ENCODE measurements around the gene B3GAT1.
A peak's percentile ranks its signal among the peaks of the same experiment; 100 is the strongest.

B3GAT1 gene

DNA sequence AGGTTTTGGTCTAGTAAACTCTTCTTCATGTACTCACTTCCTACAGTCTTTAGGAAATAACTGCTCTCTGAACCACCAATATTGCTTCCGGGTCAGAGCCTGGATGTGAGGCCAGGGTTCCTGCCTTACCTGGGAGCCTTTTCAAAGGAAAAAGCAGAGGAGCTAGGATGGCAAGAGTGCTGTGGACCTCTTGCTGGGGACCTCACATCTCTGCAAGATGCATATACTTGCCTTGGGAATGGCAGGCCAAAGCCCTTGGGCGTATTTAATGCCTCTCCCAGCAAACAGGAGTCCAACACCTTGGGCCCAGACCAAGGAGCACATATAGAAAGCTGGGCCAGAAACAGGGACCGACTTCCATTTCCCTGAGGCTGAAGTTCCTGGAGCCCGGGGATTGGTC is 75.0 kb downstream of the B3GAT1 start:
- no peak overlapping the region for H3K4me3 ChIP-seq (ENCODE audit: low read length)
- H3K9ac ChIP-seq (ENCODE audit: low read length): no peak overlapping the region
- H4K5ac ChIP-seq (ENCODE audit: low read length): no peak overlapping the region
- H3K23ac ChIP-seq (ENCODE audit: low read length): no peak overlapping the region
- no CpG with 5 or more reads among the region's 4 CpGs for WGBS (ENCODE audit: extremely low coverage, insufficient coverage, low lambda C conversion rate)
- no peaks in the 10 kb centered on the region for H3K79me2 ChIP-seq (ENCODE audit: control insufficient read depth, insufficient read depth, low read length)
- no peak overlapping the region for H4K8ac ChIP-seq (ENCODE audit: low read depth, low read length)
- H3K18ac ChIP-seq (ENCODE audit: low read length): no peak overlapping the region
- no peaks in the 10 kb centered on the region for H3K27me3 ChIP-seq (ENCODE audit: insufficient read depth, low read length, poor library complexity)
- H3K4me1 ChIP-seq (ENCODE audit: control insufficient read depth, low read depth, low read length): no peaks in the 10 kb centered on the region
- H2AK5ac ChIP-seq (ENCODE audit: low read length): no peak overlapping the region
- no peak overlapping the region for H2BK5ac ChIP-seq (ENCODE audit: low read length)
- no peak overlapping the region for H2BK120ac ChIP-seq (ENCODE audit: low read depth, low read length)
- no peaks in the 10 kb centered on the region for H3K79me1 ChIP-seq (ENCODE audit: low read length)
- H3K27ac ChIP-seq (ENCODE audit: low read depth, low read length): no peak overlapping the region
- no peak overlapping the region for H3K4me2 ChIP-seq (ENCODE audit: low read length)
- no peak overlapping the region for H3K4ac ChIP-seq (ENCODE audit: low read depth, low read length)
- no peak overlapping the region for H3K56ac ChIP-seq (ENCODE audit: low read length)
- no peak for DNase-seq
- H2BK15ac ChIP-seq (replicated peaks; ENCODE audit: low read depth): no peak overlapping the region
- H3K36me3 ChIP-seq (ENCODE audit: control insufficient read depth, insufficient read depth, low read length): no peaks in the 10 kb centered on the region

DNA sequence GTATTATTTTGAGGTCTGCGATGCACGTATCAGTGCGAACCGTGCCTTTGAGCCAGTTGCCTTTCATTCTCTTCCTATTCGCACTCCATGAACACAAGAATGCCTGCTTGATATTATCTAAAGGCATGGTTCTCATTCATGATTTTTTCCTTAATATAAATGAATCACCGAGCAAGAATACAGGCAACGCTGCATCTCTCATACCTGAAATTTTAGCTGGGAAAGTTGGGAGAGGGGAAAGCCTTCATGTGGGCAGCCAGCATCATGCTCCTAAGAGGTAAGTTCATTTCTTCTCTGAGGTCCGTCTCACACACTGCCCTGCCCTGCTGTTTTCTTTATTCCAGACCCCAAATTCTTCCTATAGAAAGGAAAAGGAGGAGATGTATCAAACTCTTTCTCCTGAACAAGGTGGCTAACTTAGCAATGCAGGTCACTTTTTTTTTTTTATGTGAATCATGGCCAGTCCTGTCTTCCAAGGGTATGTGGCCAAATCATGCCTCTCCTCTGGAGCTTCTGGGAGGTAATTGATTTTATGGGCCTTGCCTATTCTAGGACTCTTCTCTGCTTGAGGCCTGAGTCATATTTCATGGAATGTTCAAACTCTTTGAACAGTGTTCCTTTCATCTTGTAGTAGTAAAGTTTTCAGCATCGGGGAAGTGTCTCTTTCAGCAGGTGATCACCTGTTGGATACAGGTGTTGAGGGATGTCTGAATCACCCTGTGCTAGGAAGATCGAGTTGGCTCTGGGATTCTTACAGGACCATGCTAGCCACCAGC is 77.1 kb downstream of the B3GAT1 start:
- no peak overlapping the region for H2BK5ac ChIP-seq (ENCODE audit: low read length)
- no peak overlapping the region for H3K18ac ChIP-seq (ENCODE audit: low read length)
- H2BK15ac ChIP-seq (replicated peaks; ENCODE audit: low read depth): no peak overlapping the region
- H3K4me1 ChIP-seq (ENCODE audit: control insufficient read depth, low read depth, low read length): no peaks in the 10 kb centered on the region
- no peaks in the 10 kb centered on the region for H3K36me3 ChIP-seq (ENCODE audit: control insufficient read depth, insufficient read depth, low read length)
- no CpG with 5 or more reads among the region's 10 CpGs for WGBS (ENCODE audit: extremely low coverage, insufficient coverage, low lambda C conversion rate)
- H3K9ac ChIP-seq (ENCODE audit: low read length): no peak overlapping the region
- H3K79me2 ChIP-seq (ENCODE audit: control insufficient read depth, insufficient read depth, low read length): no peaks in the 10 kb centered on the region
- H3K4me3 ChIP-seq (ENCODE audit: low read length): no peak overlapping the region
- H3K4me2 ChIP-seq (ENCODE audit: low read length): no peak overlapping the region
- no peak overlapping the region for H2BK120ac ChIP-seq (ENCODE audit: low read depth, low read length)
- no peak overlapping the region for H3K27ac ChIP-seq (ENCODE audit: low read depth, low read length)
- no peak for DNase-seq
- H3K56ac ChIP-seq (ENCODE audit: low read length): no peak overlapping the region
- H3K23ac ChIP-seq (ENCODE audit: low read length): no peak overlapping the region
- no peak overlapping the region for H2AK5ac ChIP-seq (ENCODE audit: low read length)
- no peak overlapping the region for H3K4ac ChIP-seq (ENCODE audit: low read depth, low read length)
- no peaks in the 10 kb centered on the region for H3K79me1 ChIP-seq (ENCODE audit: low read length)
- no peak overlapping the region for H4K5ac ChIP-seq (ENCODE audit: low read length)
- H3K27me3 ChIP-seq (ENCODE audit: insufficient read depth, low read length, poor library complexity): peaks cover 3% of the 10 kb centered on the region
- no peak overlapping the region for H4K8ac ChIP-seq (ENCODE audit: low read depth, low read length)

DNA sequence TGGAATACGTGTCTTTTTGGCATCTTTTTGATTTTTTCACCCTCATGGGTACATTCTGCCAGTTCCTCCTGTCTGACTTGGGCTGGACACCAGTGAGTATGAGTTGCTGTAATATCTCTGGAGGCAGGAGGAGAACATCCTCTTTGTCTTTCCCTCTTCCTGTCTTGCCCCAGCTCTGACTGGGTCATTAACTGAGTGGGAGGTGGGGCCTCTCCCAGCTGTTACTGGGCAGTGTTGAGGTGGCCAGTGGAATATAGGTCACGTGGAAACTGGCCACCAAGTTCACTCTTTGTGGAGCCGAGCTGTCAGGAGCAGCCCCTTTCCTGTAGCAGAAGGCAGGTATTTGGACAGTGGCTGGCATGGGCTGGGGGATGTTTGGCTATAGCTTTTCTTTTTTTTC is 78.1 kb downstream of the B3GAT1 start:
- no peak overlapping the region for H2BK15ac ChIP-seq (replicated peaks; ENCODE audit: low read depth)
- no peak overlapping the region for H3K23ac ChIP-seq (ENCODE audit: low read length)
- no peak overlapping the region for H3K4ac ChIP-seq (ENCODE audit: low read depth, low read length)
- H3K4me2 ChIP-seq (ENCODE audit: low read length): no peak overlapping the region
- H3K27ac ChIP-seq (ENCODE audit: low read depth, low read length): no peak overlapping the region
- H3K9ac ChIP-seq (ENCODE audit: low read length): no peak overlapping the region
- no peaks in the 10 kb centered on the region for H3K4me1 ChIP-seq (ENCODE audit: control insufficient read depth, low read depth, low read length)
- no CpG with 5 or more reads among the region's 3 CpGs for WGBS (ENCODE audit: extremely low coverage, insufficient coverage, low lambda C conversion rate)
- no peak overlapping the region for H2BK120ac ChIP-seq (ENCODE audit: low read depth, low read length)
- no peak overlapping the region for H4K5ac ChIP-seq (ENCODE audit: low read length)
- no peak overlapping the region for H3K56ac ChIP-seq (ENCODE audit: low read length)
- no peak overlapping the region for H3K18ac ChIP-seq (ENCODE audit: low read length)
- H3K79me2 ChIP-seq (ENCODE audit: control insufficient read depth, insufficient read depth, low read length): no peaks in the 10 kb centered on the region
- no peak overlapping the region for H2BK5ac ChIP-seq (ENCODE audit: low read length)
- DNase-seq: no peak
- H3K27me3 ChIP-seq (ENCODE audit: insufficient read depth, low read length, poor library complexity): peaks cover 3% of the 10 kb centered on the region
- H2AK5ac ChIP-seq (ENCODE audit: low read length): no peak overlapping the region
- H3K36me3 ChIP-seq (ENCODE audit: control insufficient read depth, insufficient read depth, low read length): no peaks in the 10 kb centered on the region
- no peaks in the 10 kb centered on the region for H3K79me1 ChIP-seq (ENCODE audit: low read length)
- no peak overlapping the region for H3K4me3 ChIP-seq (ENCODE audit: low read length)
- no peak overlapping the region for H4K8ac ChIP-seq (ENCODE audit: low read depth, low read length)

DNA sequence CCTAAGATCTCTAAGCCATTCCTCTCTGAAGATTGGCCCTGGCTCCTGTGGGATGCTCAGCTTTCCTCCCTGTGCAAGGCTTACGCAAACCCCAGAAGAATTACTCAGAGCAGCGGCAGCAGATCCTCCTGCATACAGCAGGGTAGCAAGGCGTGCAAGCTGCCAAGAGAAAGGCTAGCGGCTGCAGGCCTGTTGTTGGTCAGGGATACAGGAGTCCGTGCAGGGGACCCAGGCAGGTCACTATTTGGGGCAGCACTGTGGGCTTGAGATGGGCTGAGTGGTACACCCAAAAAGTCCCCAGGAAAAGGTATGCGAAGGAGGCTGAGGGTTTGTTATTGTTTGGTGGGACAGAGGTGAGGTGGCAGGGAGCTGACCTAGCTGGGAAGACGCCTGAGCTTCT is 78.7 kb downstream of the B3GAT1 start:
- H3K27me3 ChIP-seq (ENCODE audit: insufficient read depth, low read length, poor library complexity): peaks cover 3% of the 10 kb centered on the region

DNA sequence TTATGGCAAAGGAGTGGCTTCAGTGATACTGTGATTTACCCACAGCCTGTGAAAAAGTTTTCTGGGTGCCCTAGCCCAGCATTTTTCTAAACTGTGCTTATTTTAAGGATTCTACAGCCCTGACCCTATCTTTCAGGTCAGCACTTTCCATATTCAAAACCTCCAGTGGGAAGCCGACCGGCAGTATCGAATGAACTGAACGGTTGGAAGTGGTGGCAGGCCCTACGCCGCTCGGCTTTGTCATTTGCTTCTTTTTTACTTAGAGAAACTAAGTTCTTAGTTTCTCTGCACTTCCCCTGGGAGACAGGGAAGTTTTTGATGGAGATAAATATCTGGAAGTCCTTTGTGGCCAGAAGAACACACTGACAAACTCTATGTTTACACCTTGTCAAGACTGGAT is 79.3 kb downstream of the B3GAT1 start:
- Histone ChIP-seq H3K79me2 (ENCODE audit: control insufficient read depth, insufficient read depth, low read length) (no peaks in the 10 kb centered on the region), H3K36me3 (ENCODE audit: control insufficient read depth, insufficient read depth, low read length) (no peaks in the 10 kb centered on the region), H4K8ac (ENCODE audit: low read depth, low read length) (no peak overlapping the region), H3K23ac (ENCODE audit: low read length) (no peak overlapping the region), H3K18ac (ENCODE audit: low read length) (no peak overlapping the region), H3K4me1 (ENCODE audit: control insufficient read depth, low read depth, low read length) (no peaks in the 10 kb centered on the region), H2BK15ac (replicated peaks; ENCODE audit: low read depth) (no peak overlapping the region), H3K4me3 (ENCODE audit: low read length) (no peak overlapping the region), H3K56ac (ENCODE audit: low read length) (no peak overlapping the region), H4K5ac (ENCODE audit: low read length) (no peak overlapping the region), H3K9ac (ENCODE audit: low read length) (no peak overlapping the region), H3K4me2 (ENCODE audit: low read length) (peak overlapping the region; percentile 91), H2BK120ac (ENCODE audit: low read depth, low read length) (no peak overlapping the region), H2BK5ac (ENCODE audit: low read length) (no peak overlapping the region), H2AK5ac (ENCODE audit: low read length) (no peak overlapping the region), H3K79me1 (ENCODE audit: low read length) (no peaks in the 10 kb centered on the region), H3K4ac (ENCODE audit: low read depth, low read length) (no peak overlapping the region), H3K27me3 (ENCODE audit: insufficient read depth, low read length, poor library complexity) (peaks cover 3% of the 10 kb centered on the region), H3K27ac (ENCODE audit: low read depth, low read length) (no peak overlapping the region)
- no peak for DNase-seq
- no CpG with 5 or more reads among the region's 7 CpGs for WGBS (ENCODE audit: extremely low coverage, insufficient coverage, low lambda C conversion rate)

More for the DNA sequence above, 78.7 kb downstream of the B3GAT1 start:
- H4K5ac ChIP-seq (ENCODE audit: low read length): no peak overlapping the region
- no peak overlapping the region for H4K8ac ChIP-seq (ENCODE audit: low read depth, low read length)
- H3K18ac ChIP-seq (ENCODE audit: low read length): no peak overlapping the region
- no peak overlapping the region for H2BK15ac ChIP-seq (replicated peaks; ENCODE audit: low read depth)
- H3K9ac ChIP-seq (ENCODE audit: low read length): no peak overlapping the region
- H3K79me1 ChIP-seq (ENCODE audit: low read length): no peaks in the 10 kb centered on the region
- no peak overlapping the region for H2AK5ac ChIP-seq (ENCODE audit: low read length)
- H3K27ac ChIP-seq (ENCODE audit: low read depth, low read length): no peak overlapping the region
- no peaks in the 10 kb centered on the region for H3K4me1 ChIP-seq (ENCODE audit: control insufficient read depth, low read depth, low read length)
- H2BK5ac ChIP-seq (ENCODE audit: low read length): no peak overlapping the region
- no peaks in the 10 kb centered on the region for H3K36me3 ChIP-seq (ENCODE audit: control insufficient read depth, insufficient read depth, low read length)
- no peaks in the 10 kb centered on the region for H3K79me2 ChIP-seq (ENCODE audit: control insufficient read depth, insufficient read depth, low read length)
- no peak overlapping the region for H3K56ac ChIP-seq (ENCODE audit: low read length)
- WGBS (ENCODE audit: extremely low coverage, insufficient coverage, low lambda C conversion rate): no CpG with 5 or more reads among the region's 7 CpGs
- H2BK120ac ChIP-seq (ENCODE audit: low read depth, low read length): no peak overlapping the region
- DNase-seq: no peak
- H3K4ac ChIP-seq (ENCODE audit: low read depth, low read length): no peak overlapping the region
- H3K4me2 ChIP-seq (ENCODE audit: low read length): no peak overlapping the region
- no peak overlapping the region for H3K4me3 ChIP-seq (ENCODE audit: low read length)
- H3K23ac ChIP-seq (ENCODE audit: low read length): no peak overlapping the region

DNA sequence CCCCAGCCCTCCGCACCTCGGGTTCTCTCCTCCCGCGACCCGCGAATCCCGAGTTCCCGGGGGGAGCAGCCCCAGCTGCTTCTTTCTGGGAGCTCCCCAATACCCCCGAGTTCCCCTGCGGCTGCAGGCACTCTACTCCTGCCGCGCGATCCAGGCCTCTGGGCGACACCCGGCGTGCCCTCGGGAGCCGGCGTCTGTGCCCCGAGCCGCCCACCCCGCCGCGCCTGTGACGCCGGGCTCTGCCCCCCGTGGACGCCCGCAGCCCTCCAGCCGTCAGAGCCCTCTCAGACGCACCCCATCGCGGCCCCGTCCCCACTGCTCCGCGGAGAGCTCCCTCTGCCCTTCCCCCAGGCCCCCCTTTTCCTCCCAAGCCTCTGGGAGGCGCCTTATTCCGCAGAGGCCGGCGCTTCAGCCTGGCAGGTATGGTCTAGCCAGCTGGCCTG is 79.8 kb downstream of the B3GAT1 start:
- peak overlapping the region; percentile 56 for H3K56ac ChIP-seq (ENCODE audit: low read length)
- no peak overlapping the region for H3K23ac ChIP-seq (ENCODE audit: low read length)
- H3K79me1 ChIP-seq (ENCODE audit: low read length): no peaks in the 10 kb centered on the region
- no peak overlapping the region for H3K27ac ChIP-seq (ENCODE audit: low read depth, low read length)
- peak overlapping the region; percentile 91 for H3K4me2 ChIP-seq (ENCODE audit: low read length)
- H3K27me3 ChIP-seq (ENCODE audit: insufficient read depth, low read length, poor library complexity): peaks cover 3% of the 10 kb centered on the region
- H3K9ac ChIP-seq (ENCODE audit: low read length): no peak overlapping the region
- peak; percentile 33 for DNase-seq
- no peak overlapping the region for H2AK5ac ChIP-seq (ENCODE audit: low read length)
- no peaks in the 10 kb centered on the region for H3K4me1 ChIP-seq (ENCODE audit: control insufficient read depth, low read depth, low read length)
- peak overlapping the region; percentile 56 for H3K4me3 ChIP-seq (ENCODE audit: low read length)
- H3K4ac ChIP-seq (ENCODE audit: low read depth, low read length): no peak overlapping the region
- H3K36me3 ChIP-seq (ENCODE audit: control insufficient read depth, insufficient read depth, low read length): no peaks in the 10 kb centered on the region
- H3K18ac ChIP-seq (ENCODE audit: low read length): no peak overlapping the region
- H2BK120ac ChIP-seq (ENCODE audit: low read depth, low read length): no peak overlapping the region
- no peaks in the 10 kb centered on the region for H3K79me2 ChIP-seq (ENCODE audit: control insufficient read depth, insufficient read depth, low read length)
- H4K8ac ChIP-seq (ENCODE audit: low read depth, low read length): peak overlapping the region; percentile 30
- H4K5ac ChIP-seq (ENCODE audit: low read length): no peak overlapping the region
- H2BK5ac ChIP-seq (ENCODE audit: low read length): no peak overlapping the region
- WGBS (ENCODE audit: extremely low coverage, insufficient coverage, low lambda C conversion rate): no CpG with 5 or more reads among the region's 40 CpGs
- no peak overlapping the region for H2BK15ac ChIP-seq (replicated peaks; ENCODE audit: low read depth)
